A673 (cell line): ENCODE measurements around the gene MACROH2A2. TPM values are rescaled to one million over a fixed set of nuclear protein-coding genes. Genes with fewer than 3 reads are reported as not detected.

Source experiments
- BruUV-seq: library from RNA; stranded (reverse); fragments of 400-500 nt; replicated peaks from 2 replicates; lab custom pipeline; 2021; lab: Mats Ljungman, UMichigan
- CTCF ChIA-PET: fragments of 300-600 bp; sonication (Branson Sonifier 250); formaldehyde crosslinking; loops from one replicate; lab custom pipeline; 2022; ENCODE audit warnings: antibody characterized with exemption; lab: Charles Lee
- POLR2A ChIA-PET: fragments of 300-600 bp; sonication (Branson Sonifier 250); formaldehyde crosslinking; loops from one replicate; lab custom pipeline; 2022; ENCODE audit warnings: antibody characterized with exemption; ENCODE audit not compliant: low non-redundant PET; lab: Charles Lee
- DNase-seq: peaks from one replicate; pipeline ENCODE4 v3.0.0-alpha.2; 2015; ENCODE audit warnings: low spot score
- H3K27ac ChIP-seq: fragments of 200-600 bp; sonication (generic); 2 replicates; pipeline ENCODE4 v1.5.1; 2016; ENCODE audit warnings: mixed run types, low read depth, mild to moderate bottlenecking, mixed read lengths, antibody characterized with exemption, low read length; ENCODE audit not compliant: poor library complexity, severe bottlenecking
- H3K27me3 ChIP-seq: fragments of 200-600 bp; sonication (generic); replicated peaks from 2 replicates; pipeline ENCODE4 v1.6.1; 2017; ENCODE audit warnings: mixed run types, low read depth, mild to moderate bottlenecking, mixed read lengths, antibody characterized with exemption, low read length; ENCODE audit not compliant: insufficient read depth, poor library complexity
- H3K36me3 ChIP-seq: fragments of 200-600 bp; sonication (generic); 2 replicates; pipeline ENCODE4 v1.6.1; 2016; ENCODE audit warnings: mixed run types, mild to moderate bottlenecking, mixed read lengths, antibody characterized with exemption, low read length; ENCODE audit not compliant: insufficient read depth, poor library complexity, severe bottlenecking
- H3K4me1 ChIP-seq: fragments of 200-600 bp; sonication (generic); 2 replicates; pipeline ENCODE4 v1.6.1; 2017; ENCODE audit warnings: mixed run types, mild to moderate bottlenecking, mixed read lengths, antibody characterized with exemption, low read length; ENCODE audit not compliant: insufficient read depth, poor library complexity, severe bottlenecking
- H3K4me3 ChIP-seq: fragments of 200-600 bp; sonication (generic); 2 replicates; pipeline ENCODE4 v1.5.1; 2016; ENCODE audit warnings: low read depth, mixed run types, mild to moderate bottlenecking, mixed read lengths, low read length; ENCODE audit not compliant: poor library complexity, severe bottlenecking
- H3K9me3 ChIP-seq: fragments of 200-600 bp; sonication (generic); 2 replicates; pipeline ENCODE4 v1.6.1; 2016; ENCODE audit warnings: mixed run types, low read depth, mild to moderate bottlenecking, mixed read lengths, antibody characterized with exemption, low read length; ENCODE audit not compliant: poor library complexity, severe bottlenecking
- CTCF ChIP-seq: fragments of 300-800, 200-600 bp; sonication (generic); conservative IDR thresholded peaks from 2 replicates; pipeline ENCODE4 v1.5.1; 2017; ENCODE audit warnings: low read depth, mild to moderate bottlenecking, antibody characterized with exemption, low read length, moderate library complexity, mixed read lengths
- EZH2 ChIP-seq: fragments of 200-600 bp; sonication (generic); IDR thresholded peaks from 2 replicates; pipeline ENCODE4 v1.6.1; 2017; ENCODE audit warnings: borderline replicate concordance, low read depth, mild to moderate bottlenecking, mixed read lengths, antibody characterized with exemption, low read length; ENCODE audit not compliant: poor library complexity, severe bottlenecking
- intact Hi-C: fragments of 100-400 bp; cut with micrococcal nuclease; formaldehyde crosslinking; loops from one replicate; pipeline ENCODE4 v1.10.0; 2022; ENCODE audit not compliant: unreplicated experiment
- total RNA-seq: library from RNA; stranded (reverse); gene quantifications from 2 replicates; pipeline ENCODE4 v1.2.3, GENCODE V29; 2021

The MACROH2A2 gene
- total RNA-seq, 1 experiment from 2014 or later, result 301 TPM

- DNase-seq, result no peak
- peaks cover 9% of the 10 kb centered on the region for H3K36me3 ChIP-seq
- peaks cover 24% of the 10 kb centered on the region for H3K4me1 ChIP-seq
- POLR2A ChIA-PET, result no interaction called here
- intact Hi-C loops, result loop anchor here (5.0 kb wide), 2 partner anchors 93 to 237 kb away; partner anchors contain the start of genes LRRC20 and MACROH2A2
- peak overlapping the region; percentile 97 for H3K27ac ChIP-seq
- H3K9me3 ChIP-seq, result no peaks in the 10 kb centered on the region
- CTCF ChIA-PET, result interaction anchor here (2.4 kb wide), 1 partner anchor 219 kb away, joined by 13 read pairs; no protein-coding TSS in a partner anchor
- peak overlapping the region; percentile 75 for H3K4me3 ChIP-seq
- no peaks in the 10 kb centered on the region for H3K27me3 ChIP-seq
- no TSS peak for BruUV-seq
- no peak for TF ChIP-seq CTCF
- TF ChIP-seq EZH2, result no peak
Observed at GRCh38 chr10:70145166-70145665, 92.6 kb downstream of the MACROH2A2 start.

GRCh38 chr10:70145666-70146488 lies 93.2 kb downstream of the MACROH2A2 start:
- TF ChIP-seq CTCF (peak; percentile 54), EZH2 (no peak)
- H3K27me3 ChIP-seq, result no peaks in the 10 kb centered on the region
- peak overlapping the region; percentile 97 for H3K27ac ChIP-seq
- intact Hi-C loops, result loop anchor here (2.0 to 5.0 kb wide), 5 partner anchors 94 to 236 kb away; partner anchors contain the start of genes LRRC20 and MACROH2A2
- peaks cover 13% of the 10 kb centered on the region for H3K36me3 ChIP-seq
- no peaks in the 10 kb centered on the region for H3K9me3 ChIP-seq
- peak overlapping the region; percentile 75 for H3K4me3 ChIP-seq
- BruUV-seq, result no TSS peak
- peaks cover 24% of the 10 kb centered on the region for H3K4me1 ChIP-seq
- POLR2A ChIA-PET, result interaction anchor here (0.6 to 1.2 kb wide), 6 partner anchors 10 to 1438 kb away, joined by 3 to 5 read pairs (median 4); no protein-coding TSS in a partner anchor
- CTCF ChIA-PET, result interaction anchor here (0.5 to 2.4 kb wide), 14 partner anchors 11 to 629 kb away, joined by 3 to 14 read pairs (median 4); partner anchors contain the start of gene SAR1A
- DNase-seq, result peak; percentile 88

GRCh38 chr10:70146489-70147258 lies 94.0 kb downstream of the MACROH2A2 start, which contains the start of gene TYSND1:
TSS of gene TYSND1 (minus strand) at chr10:70146700. CDS start at chr10:70146586, 114 bp downstream.
- no peaks in the 10 kb centered on the region for H3K27me3 ChIP-seq
- H3K9me3 ChIP-seq, result no peaks in the 10 kb centered on the region
- intact Hi-C loops, result loop anchor here (2.0 to 5.0 kb wide), 5 partner anchors 94 to 236 kb away; partner anchors contain the start of genes LRRC20 and MACROH2A2
- ChIA-PET CTCF (interaction anchor here (0.5 to 2.4 kb wide), 15 partner anchors 10 to 630 kb away, joined by 3 to 14 read pairs (median 4); partner anchors contain the start of gene SAR1A), POLR2A (interaction anchor here (0.6 to 1.2 kb wide), 7 partner anchors 10 to 1439 kb away, joined by 3 to 5 read pairs (median 4); no protein-coding TSS in a partner anchor)
- peaks cover 24% of the 10 kb centered on the region for H3K4me1 ChIP-seq
- BruUV-seq, result TSS peak; percentile 96
- peaks cover 21% of the 10 kb centered on the region for H3K36me3 ChIP-seq
- peak; percentile 100 for DNase-seq
- H3K27ac ChIP-seq, result peak within 1 kb of the TSS; percentile 97
- TF ChIP-seq EZH2 (no peak), CTCF (peak; percentile 83)
- peak within 1 kb of the TSS; percentile 75 for H3K4me3 ChIP-seq
